HepG2 (cell line): ENCODE data around the gene CSMD2.

ENCODE experiments used
- BRF2 ChIP-seq: sonication (generic); formaldehyde crosslinking; IDR thresholded peaks from 2 replicates; pipeline ENCODE4 v1.8.1; 2022; ENCODE audit warnings: mild to moderate bottlenecking, missing genetic modification reagents
- CTCF ChIP-seq: sonication (generic); formaldehyde crosslinking; IDR thresholded peaks from 2 replicates; pipeline ENCODE4 v1.5.0; 2020; ENCODE audit warnings: mild to moderate bottlenecking, missing genetic modification reagents, moderate library complexity
- RAD51 ChIP-seq: fragments of 450-650 bp; IDR thresholded peaks from 2 replicates; pipeline ENCODE4 v1.6.1; 2016; ENCODE audit warnings: borderline replicate concordance
- TAF1 ChIP-seq: sonication (generic); formaldehyde crosslinking; IDR thresholded peaks from 2 replicates; pipeline ENCODE4 v1.4.0; 2020; ENCODE audit warnings: missing genetic modification reagents
- ZBTB40 ChIP-seq, 2 experiments: fragments of 450-650 bp in 1 of 2; sonication (generic) in 1 of 2; formaldehyde crosslinking in 1 of 2; IDR thresholded peaks; 2 replicates each; pipeline versions ENCODE4 v1.6.1 to v1.8.0; 2016 to 2022; ENCODE audit warnings: antibody characterized with exemption in 1 of 2, mild to moderate bottlenecking in 1 of 2, missing genetic modification reagents in 1 of 2
- ZNF318 ChIP-seq: sonication (generic); formaldehyde crosslinking; IDR thresholded peaks from 2 replicates; pipeline ENCODE4 v1.4.0; 2020; ENCODE audit warnings: mild to moderate bottlenecking, missing genetic modification reagents
- ZNF644 ChIP-seq: IDR thresholded peaks from 2 replicates; pipeline ENCODE4 v1.6.1; 2016; ENCODE audit warnings: low read depth
- TF ChIP-seq, protein P1 (sequence below): sonication (generic); formaldehyde crosslinking; IDR thresholded peaks from 2 replicates; pipeline ENCODE4 v1.4.0; 2020; ENCODE audit warnings: missing genetic modification reagents, borderline replicate concordance

GRCh38 chr1:34089731-34090130, 75.3 kb downstream of the CSMD2 start:
- no peak for TF ChIP-seq CTCF (CRISPR knock-in tag)
- TF ChIP-seq, protein P1, sequence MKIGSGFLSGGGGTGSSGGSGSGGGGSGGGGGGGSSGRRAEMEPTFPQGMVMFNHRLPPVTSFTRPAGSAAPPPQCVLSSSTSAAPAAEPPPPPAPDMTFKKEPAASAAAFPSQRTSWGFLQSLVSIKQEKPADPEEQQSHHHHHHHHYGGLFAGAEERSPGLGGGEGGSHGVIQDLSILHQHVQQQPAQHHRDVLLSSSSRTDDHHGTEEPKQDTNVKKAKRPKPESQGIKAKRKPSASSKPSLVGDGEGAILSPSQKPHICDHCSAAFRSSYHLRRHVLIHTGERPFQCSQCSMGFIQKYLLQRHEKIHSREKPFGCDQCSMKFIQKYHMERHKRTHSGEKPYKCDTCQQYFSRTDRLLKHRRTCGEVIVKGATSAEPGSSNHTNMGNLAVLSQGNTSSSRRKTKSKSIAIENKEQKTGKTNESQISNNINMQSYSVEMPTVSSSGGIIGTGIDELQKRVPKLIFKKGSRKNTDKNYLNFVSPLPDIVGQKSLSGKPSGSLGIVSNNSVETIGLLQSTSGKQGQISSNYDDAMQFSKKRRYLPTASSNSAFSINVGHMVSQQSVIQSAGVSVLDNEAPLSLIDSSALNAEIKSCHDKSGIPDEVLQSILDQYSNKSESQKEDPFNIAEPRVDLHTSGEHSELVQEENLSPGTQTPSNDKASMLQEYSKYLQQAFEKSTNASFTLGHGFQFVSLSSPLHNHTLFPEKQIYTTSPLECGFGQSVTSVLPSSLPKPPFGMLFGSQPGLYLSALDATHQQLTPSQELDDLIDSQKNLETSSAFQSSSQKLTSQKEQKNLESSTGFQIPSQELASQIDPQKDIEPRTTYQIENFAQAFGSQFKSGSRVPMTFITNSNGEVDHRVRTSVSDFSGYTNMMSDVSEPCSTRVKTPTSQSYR: no peak
- TF ChIP-seq ZNF644 (CRISPR knock-in tag): no peak
- no peak for TF ChIP-seq ZNF318 (CRISPR knock-in tag)
- no peak for TF ChIP-seq ZBTB40 (IDR thresholded peaks at IDR 0.05)
- TF ChIP-seq ZBTB40 (CRISPR knock-in tag; IDR thresholded peaks at IDR 0.05): no peak
- no peak for TF ChIP-seq BRF2
- TF ChIP-seq RAD51: no peak
- no peak for TF ChIP-seq TAF1
